Bronchial epithelial cell (primary cell): ENCODE results near the gene SYNPO. TPM values are rescaled to one million over a fixed set of nuclear protein-coding genes. Genes with fewer than 3 reads are reported as not detected.

ENCODE experiments used
- DNase-seq: peaks from one replicate; pipeline ENCODE4 v3.0.0-alpha.2; 2010; ENCODE audit warnings: low read depth
- FAIRE-seq: peaks from 2 replicates; lab custom pipeline; 2011; peaks lifted over from hg19 to GRCh38; lab: Jason Lieb, UNC
- H3K27me3 ChIP-seq: 2 replicates; pipeline ENCODE4 v1.5.1; 2011; ENCODE audit warnings: low read length; ENCODE audit not compliant: control insufficient read depth, insufficient read depth
- H3K36me3 ChIP-seq: 2 replicates; pipeline ENCODE4 v1.5.1; 2011; ENCODE audit warnings: low read length; ENCODE audit not compliant: control insufficient read depth, insufficient read depth
- H3K4me3 ChIP-seq: 2 replicates; pipeline ENCODE4 v1.5.1; 2011; ENCODE audit warnings: mild to moderate bottlenecking, low read depth, low read length, control low read depth
- CTCF ChIP-seq: IDR thresholded peaks from 2 replicates; pipeline ENCODE4 v1.5.1; 2011; ENCODE audit warnings: mild to moderate bottlenecking, moderate library complexity, low read length, control low read depth, inconsistent platforms; ENCODE audit not compliant: insufficient read depth, severe bottlenecking
- total RNA-seq: library from RNA; depleted of rRNA; stranded (reverse); fragments of >200 nt; gene quantifications from 2 replicates; pipeline ENCODE4 v1.2.1, GENCODE V29; 2014

Gene SYNPO
- total RNA-seq, 1 donor from 2014 or later, result 1.3 TPM

GRCh38 chr5:150642991-150643710 is 2.7 kb downstream of the SYNPO start:
- no peak for DNase-seq

GRCh38 chr5:150644058-150644457 is 3.6 kb downstream of the SYNPO start:
- no peak for TF ChIP-seq CTCF
- DNase-seq (no peak), FAIRE-seq (no peak)
- Histone ChIP-seq H3K27me3 (no peaks in the 10 kb centered on the region), H3K4me3 (no peak overlapping the region), H3K36me3 (peaks cover 8% of the 10 kb centered on the region)

More at GRCh38 chr5:150642991-150643710, 2.7 kb downstream of the SYNPO start:
- no peak for TF ChIP-seq CTCF
- Histone ChIP-seq H3K27me3 (no peaks in the 10 kb centered on the region), H3K36me3 (peaks cover 1% of the 10 kb centered on the region), H3K4me3 (no peak overlapping the region)
- FAIRE-seq, result no peak

- FAIRE-seq (no peak), DNase-seq (no peak)
- H3K4me3 ChIP-seq, result no peak overlapping the region
- TF ChIP-seq CTCF, result no peak
- H3K27me3 ChIP-seq, result no peaks in the 10 kb centered on the region
- peaks cover 12% of the 10 kb centered on the region for H3K36me3 ChIP-seq
Observed at GRCh38 chr5:150644514-150644913, 4.1 kb downstream of the SYNPO start.

GRCh38 chr5:150645070-150645700 is 4.7 kb downstream of the SYNPO start:
- TF ChIP-seq CTCF, result no peak
- H3K27me3 ChIP-seq, result no peaks in the 10 kb centered on the region
- no peak for FAIRE-seq
- H3K36me3 ChIP-seq, result peaks cover 17% of the 10 kb centered on the region
- no peak overlapping the region for H3K4me3 ChIP-seq
- DNase-seq, result no peak

- DNase-seq (no peak), FAIRE-seq (peak; percentile 23)
- TF ChIP-seq CTCF, result no peak
- no peaks in the 10 kb centered on the region for H3K27me3 ChIP-seq
- no peak overlapping the region for H3K4me3 ChIP-seq
- peaks cover 27% of the 10 kb centered on the region for H3K36me3 ChIP-seq
Observed at GRCh38 chr5:150647275-150648251, 7.1 kb downstream of the SYNPO start.
